K562 (cell line): Measurements from ENCODE around the gene MMP7.

Experiments
- FIP1L1 ChIP-seq: fragments of 200-400 bp; formaldehyde crosslinking; IDR thresholded peaks from 2 replicates; pipeline ENCODE4 v1.6.1; 2018; ENCODE audit warnings: mild to moderate bottlenecking, low read depth, low read length; ENCODE audit not compliant: poor library complexity, severe bottlenecking
- MED1 ChIP-seq: sonication (generic); formaldehyde crosslinking; IDR thresholded peaks from 2 replicates; pipeline ENCODE4 v1.8.1; 2023; ENCODE audit warnings: missing genetic modification reagents, borderline replicate concordance
- MTA3 ChIP-seq: fragments of 450-650 bp; formaldehyde crosslinking; IDR thresholded peaks from 2 replicates; pipeline ENCODE4 v1.6.1; 2017; ENCODE audit warnings: mild to moderate bottlenecking, borderline replicate concordance
- POLR2AphosphoS5 ChIP-seq: IDR thresholded peaks from 2 replicates; pipeline ENCODE4 v1.6.1; 2011; ENCODE audit warnings: mild to moderate bottlenecking, low read depth, low read length, moderate library complexity; ENCODE audit not compliant: control insufficient read depth, insufficient read depth
- SMC3 ChIP-seq: conservative IDR thresholded peaks from 2 replicates; pipeline ENCODE4 v1.6.1; 2011; ENCODE audit warnings: low read depth, low read length, improper control_type of control experiment; ENCODE audit not compliant: insufficient read depth
- SRSF1 ChIP-seq: fragments of 200-400 bp; formaldehyde crosslinking; IDR thresholded peaks from 2 replicates; pipeline ENCODE4 v1.6.1; 2017; ENCODE audit warnings: mild to moderate bottlenecking, low read depth, low read length, moderate library complexity
- TBP ChIP-seq: optimal IDR thresholded peaks from 2 replicates; pipeline ENCODE3; 2011; ENCODE audit warnings: low read depth, low read length, improper control_type of control experiment
- TF ChIP-seq, protein P1 (sequence below), 3 experiments: IDR thresholded peaks in 2 of 3; conservative IDR thresholded peaks in 1 of 3; 2 replicates each; pipeline ENCODE4 v1.5.1; 2011 to 2012; ENCODE audit warnings: low read length in 3 of 3, mild to moderate bottlenecking in 3 of 3, control low read depth in 2 of 3, improper control_type of control experiment in 1 of 3, inconsistent platforms in 1 of 3, low read depth in 1 of 3, mixed read lengths in 1 of 3, moderate library complexity in 1 of 3; ENCODE audit not compliant: insufficient read depth in 2 of 3

DNA sequence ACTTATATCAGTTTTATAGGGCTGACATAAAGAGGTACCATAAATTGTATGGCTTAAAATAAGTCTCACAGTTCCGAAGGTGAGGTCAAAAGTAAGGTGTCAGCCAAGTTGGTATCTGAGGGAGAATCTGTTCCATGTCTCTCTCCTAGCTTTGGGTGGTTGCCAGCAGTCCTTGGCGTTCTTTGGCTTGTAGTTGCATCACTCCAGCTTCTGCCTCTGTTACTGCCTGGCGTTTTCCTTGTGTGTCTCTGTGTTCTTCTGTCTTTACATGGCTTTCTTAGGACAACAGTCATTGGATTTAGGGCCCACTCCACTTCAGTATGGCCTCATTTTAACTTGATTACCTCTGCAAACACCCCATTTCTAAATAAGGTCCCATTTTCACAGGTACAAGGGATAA is 16.7 kb downstream of the MMP7 start:
- no peak for TF ChIP-seq SRSF1
- TF ChIP-seq, protein P1, sequence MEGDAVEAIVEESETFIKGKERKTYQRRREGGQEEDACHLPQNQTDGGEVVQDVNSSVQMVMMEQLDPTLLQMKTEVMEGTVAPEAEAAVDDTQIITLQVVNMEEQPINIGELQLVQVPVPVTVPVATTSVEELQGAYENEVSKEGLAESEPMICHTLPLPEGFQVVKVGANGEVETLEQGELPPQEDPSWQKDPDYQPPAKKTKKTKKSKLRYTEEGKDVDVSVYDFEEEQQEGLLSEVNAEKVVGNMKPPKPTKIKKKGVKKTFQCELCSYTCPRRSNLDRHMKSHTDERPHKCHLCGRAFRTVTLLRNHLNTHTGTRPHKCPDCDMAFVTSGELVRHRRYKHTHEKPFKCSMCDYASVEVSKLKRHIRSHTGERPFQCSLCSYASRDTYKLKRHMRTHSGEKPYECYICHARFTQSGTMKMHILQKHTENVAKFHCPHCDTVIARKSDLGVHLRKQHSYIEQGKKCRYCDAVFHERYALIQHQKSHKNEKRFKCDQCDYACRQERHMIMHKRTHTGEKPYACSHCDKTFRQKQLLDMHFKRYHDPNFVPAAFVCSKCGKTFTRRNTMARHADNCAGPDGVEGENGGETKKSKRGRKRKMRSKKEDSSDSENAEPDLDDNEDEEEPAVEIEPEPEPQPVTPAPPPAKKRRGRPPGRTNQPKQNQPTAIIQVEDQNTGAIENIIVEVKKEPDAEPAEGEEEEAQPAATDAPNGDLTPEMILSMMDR (IDR thresholded peaks at IDR 0.05 in 2 of 3, conservative IDR thresholded peaks at IDR 0.05 in 1 of 3; ENCODE audit: insufficient read depth in 2 of 3, low read depth in 1 of 3, low read length in 3 of 3): no peak
- no peak for TF ChIP-seq MED1 (CRISPR knock-in tag)
- TF ChIP-seq MTA3: no peak
- no peak for TF ChIP-seq TBP
- TF ChIP-seq POLR2AphosphoS5: no peak
- no peak for TF ChIP-seq FIP1L1
- no peak for TF ChIP-seq SMC3
